Stimulated activated CD4-positive, alpha-beta T cell treated with anti-CD3 and anti-CD28 coated beads, TNF-alpha, amount 100 ng/mL, for 4 hours (primary cell): ENCODE results near the gene HPS6.
"Not testable (repeated sequence)": the region's sequence is repeated elsewhere in the genome, so short reads cannot be mapped to it uniquely, and the experiment has no call there.

Experiments used
- DNase-seq, 3 experiments: peaks; one replicate each; pipeline ENCODE4 v3.0.0-alpha.2; 2020; ENCODE audit warnings: low read depth in 3 of 3

The HPS6 gene

GRCh38 chr10:102064868-102065560, at the start of gene HPS6:
TSS of gene HPS6 (plus strand) at chr10:102065349. CDS start at chr10:102065475, 126 bp downstream.
- peak; percentile 78 to 81 (median 81) for DNase-seq

DNA sequence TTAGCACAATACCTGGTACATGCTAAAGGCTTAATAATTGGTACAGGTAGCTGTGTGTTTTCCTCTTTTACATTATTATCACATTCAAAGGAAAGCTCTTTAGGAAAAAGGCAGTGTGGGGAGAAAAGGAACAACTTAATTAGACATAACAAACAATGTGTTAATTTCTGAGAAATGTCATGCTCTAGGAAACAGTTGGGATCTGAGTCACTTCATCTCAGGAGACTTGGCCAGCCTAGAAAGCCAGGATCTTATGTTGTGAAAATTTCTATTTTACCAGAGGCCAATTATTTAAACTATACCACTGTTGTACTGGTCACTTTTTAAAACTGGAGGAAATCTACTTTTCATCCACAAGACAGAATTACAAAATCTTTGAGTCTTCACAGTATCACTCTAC, 48.7 kb upstream of the HPS6 start:
- DNase-seq: no peak

GRCh38 chr10:102017295-102017694, 47.9 kb upstream of the HPS6 start:
- DNase-seq: no peak

DNA sequence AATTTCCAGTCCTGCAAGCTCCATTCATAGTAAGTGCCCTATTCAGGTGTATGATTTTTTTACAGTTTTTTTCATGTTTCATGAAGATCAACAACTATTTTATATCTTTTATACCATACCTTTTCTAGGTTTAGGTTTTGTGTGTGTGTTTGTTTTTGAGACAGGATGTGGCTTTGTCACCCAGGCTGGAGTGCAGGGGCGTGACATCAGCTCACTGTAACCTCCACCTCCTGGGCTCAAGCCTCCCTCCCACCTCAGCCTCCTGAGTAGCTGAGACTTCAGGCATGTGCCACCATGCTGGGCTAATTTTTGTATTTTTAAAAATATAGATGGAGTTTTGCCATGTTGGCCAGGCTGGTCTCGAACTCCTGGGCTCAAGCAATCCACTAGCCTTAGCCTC, 44.2 kb upstream of the HPS6 start:
- no peak for DNase-seq

DNA sequence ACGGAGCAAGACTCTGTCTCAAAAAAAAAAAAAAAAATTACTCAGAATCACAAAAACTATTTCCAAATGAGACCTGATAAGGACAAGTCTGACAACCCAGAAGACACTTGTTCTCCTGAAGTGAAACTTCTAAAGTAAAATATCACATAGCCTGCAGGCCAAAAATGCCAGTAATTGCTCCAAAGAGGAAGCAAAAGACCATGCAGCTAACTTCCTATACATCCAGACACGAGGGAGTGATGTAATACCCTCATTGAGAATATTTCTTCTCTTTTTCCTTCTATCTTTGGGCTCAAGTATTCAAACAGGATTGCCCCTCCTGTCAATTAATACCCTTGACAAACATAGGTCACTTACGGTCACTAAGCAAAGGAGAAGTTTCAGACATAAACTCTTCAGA, 40.4 kb upstream of the HPS6 start:
- DNase-seq: no peak

GRCh38 chr10:102027261-102027660, 37.9 kb upstream of the HPS6 start:
- no peak for DNase-seq

- DNase-seq: no peak
Measured at GRCh38 chr10:102033787-102034186, 31.4 kb upstream of the HPS6 start.

DNA sequence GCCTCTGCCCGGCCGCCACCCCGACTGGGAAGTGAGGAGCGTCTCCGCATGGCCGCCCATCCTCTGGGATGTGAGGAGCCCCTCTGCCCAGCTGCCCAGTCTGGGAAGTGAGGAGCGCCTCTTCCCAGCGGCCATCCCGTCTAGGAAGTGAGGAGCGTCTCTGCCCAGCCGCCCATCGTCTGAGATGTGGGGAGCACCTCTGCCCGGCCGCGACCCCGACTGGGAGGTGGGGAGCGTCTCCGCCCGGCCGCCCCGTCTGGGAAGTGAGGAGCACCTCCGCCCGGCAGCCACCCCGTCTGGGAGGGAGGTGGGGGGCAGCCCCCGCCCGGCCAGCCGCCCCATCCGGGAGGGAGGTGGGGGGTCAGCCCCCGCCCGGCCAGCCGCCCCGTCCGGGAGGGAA, 29.3 kb upstream of the HPS6 start:
- not testable (repeated sequence) for DNase-seq

DNA sequence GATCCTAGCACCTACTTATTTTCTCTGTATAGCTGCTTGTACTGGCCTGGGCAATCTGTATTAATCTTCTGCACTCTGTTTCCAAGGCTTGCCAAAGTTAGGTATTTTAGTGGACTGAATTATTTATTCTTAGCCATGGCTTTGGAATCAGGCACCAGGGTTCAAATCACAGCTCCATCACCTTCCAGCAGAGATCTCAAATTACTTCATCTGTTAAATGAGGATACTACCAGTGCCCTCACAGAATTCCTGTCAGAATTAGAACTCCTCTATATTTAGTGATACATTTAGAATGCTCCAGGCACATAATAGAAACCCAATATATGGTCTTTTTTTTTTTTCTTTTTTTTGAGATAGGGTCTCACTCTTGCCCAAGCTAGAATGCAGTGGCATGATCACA, 26.7 kb upstream of the HPS6 start:
- DNase-seq: no peak

DNA sequence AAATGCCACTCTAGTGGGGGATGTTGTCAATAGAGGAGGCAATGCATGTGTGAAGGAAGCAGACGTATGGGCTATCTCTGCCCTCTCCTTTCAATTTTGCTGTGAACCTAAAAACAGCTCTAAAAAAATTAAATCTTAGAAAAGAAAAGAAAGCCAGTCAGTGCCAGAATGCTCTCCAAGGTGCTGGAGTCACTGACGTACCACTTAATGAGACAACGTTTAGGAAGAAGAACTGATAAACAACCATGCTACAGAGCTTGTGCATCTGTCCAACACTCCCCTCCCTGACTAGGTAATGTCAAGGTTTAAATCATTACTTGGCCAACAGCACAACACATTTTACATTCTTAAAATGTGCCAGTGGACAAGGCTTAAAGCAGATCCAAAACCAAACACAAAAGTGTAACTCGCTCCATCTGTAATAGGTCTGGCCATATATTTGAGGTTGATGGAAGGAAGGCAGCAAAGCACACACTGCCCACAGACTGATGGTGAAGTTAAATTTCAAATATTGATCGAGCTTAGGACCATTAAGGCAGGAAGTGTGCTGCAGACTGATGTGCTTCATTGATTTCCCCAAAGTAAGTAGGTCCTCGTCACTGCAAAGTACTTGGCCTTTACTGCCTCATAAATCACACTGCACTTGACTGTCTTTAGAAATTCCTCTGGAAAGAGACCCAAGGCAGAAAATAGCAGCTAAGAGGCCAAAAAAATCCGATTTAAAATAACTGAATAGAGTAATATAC, 24.7 kb upstream of the HPS6 start:
- DNase-seq: no peak

- DNase-seq: no peak
Measured at GRCh38 chr10:102045292-102045691, 19.9 kb upstream of the HPS6 start.

DNA sequence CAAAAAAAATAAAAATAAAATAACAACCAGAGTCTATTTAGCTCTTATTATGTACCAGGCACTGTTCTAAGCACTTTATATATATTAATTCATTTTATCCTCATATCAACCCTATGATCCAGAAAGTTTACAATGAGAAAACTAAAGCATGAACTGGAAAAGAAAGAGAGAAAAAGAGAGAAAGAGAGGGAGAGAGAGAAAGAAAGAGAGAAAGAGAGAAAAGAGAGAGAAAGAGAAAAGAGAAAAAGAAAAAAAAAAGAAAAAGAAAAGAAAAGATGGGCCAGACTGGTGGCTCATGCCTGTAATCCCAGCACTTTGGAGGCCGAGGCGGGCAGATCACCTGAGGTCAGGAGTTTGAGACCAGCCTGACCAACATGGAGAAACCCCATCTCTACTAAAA, 19.1 kb upstream of the HPS6 start:
- no peak for DNase-seq

- not testable (repeated sequence) for DNase-seq
Measured at GRCh38 chr10:102054881-102055646, 10.1 kb upstream of the HPS6 start.

GRCh38 chr10:102055647-102056419, 9.3 kb upstream of the HPS6 start, which contains the start of gene ARMH3:
TSS of gene ARMH3 (minus strand) at chr10:102056173. CDS start at chr10:102040114, 16,059 bp downstream.
- DNase-seq: peak; percentile 73 to 77 (median 77)

- no peak for DNase-seq
Measured at GRCh38 chr10:102059987-102060386, 5.2 kb upstream of the HPS6 start.

GRCh38 chr10:102064503-102064867, 664 bp upstream of the HPS6 start:
- no peak for DNase-seq

- no peak for DNase-seq
Measured at GRCh38 chr10:102065561-102066398, 631 bp downstream of the HPS6 start.

DNA sequence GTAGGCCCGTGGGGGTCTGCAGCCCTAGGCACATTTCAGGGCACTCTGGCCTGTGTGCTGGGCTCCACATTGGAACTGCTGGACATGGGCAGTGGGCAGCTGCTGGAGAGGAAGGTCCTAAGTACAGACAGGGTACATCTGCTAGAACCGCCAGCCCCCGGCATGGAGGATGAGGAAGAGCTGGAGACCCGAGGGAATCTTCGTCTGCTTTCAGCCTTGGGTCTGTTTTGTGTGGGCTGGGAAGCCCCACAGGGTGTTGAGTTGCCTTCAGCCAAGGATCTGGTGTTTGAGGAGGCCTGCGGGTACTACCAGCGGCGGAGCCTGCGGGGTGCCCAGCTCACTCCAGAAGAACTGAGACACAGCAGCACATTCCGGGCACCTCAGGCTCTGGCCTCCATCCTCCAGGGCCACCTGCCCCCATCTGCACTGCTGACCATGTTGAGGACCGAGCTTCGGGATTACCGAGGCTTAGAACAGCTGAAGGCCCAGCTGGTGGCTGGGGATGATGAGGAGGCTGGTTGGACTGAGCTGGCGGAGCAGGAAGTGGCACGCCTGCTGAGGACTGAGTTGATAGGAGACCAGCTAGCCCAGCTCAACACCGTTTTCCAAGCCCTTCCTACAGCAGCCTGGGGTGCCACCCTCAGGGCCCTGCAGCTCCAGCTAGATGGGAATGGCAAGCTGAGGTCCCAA, 1.4 kb downstream of the HPS6 start:
- DNase-seq: no peak

DNA sequence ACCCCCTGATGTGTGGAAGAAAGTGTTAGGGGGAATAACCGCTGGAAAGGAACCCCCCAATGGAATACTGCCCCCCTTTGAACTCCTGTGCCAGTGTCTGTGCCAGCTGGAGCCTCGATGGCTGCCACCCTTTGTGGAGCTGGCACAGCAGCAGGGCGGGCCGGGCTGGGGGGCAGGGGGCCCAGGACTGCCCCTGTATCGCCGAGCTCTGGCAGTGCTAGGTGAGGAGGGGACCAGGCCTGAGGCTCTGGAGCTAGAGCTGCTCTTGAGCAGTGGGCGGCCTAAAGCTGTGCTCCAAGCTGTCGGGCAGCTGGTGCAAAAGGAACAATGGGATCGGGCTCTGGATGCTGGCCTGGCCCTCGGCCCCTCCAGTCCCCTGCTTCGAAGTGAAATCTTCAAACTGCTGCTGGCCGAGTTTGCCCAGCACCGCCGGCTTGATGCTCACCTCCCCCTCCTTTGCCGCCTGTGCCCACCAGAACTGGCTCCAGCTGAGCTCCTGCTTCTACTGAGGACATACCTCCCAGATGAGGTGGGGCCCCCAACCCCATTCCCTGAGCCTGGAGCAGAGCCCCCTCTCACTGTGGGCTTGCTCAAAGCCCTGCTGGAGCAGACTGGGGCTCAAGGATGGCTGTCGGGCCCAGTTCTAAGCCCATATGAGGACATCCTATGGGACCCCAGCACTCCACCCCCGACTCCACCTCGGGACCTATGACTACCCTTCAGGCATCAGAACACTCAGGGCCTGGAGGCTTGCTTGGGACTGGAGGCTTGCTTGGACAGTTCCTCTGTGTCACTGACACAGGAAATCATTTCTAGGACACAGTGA, 2.2 kb downstream of the HPS6 start:
- DNase-seq: no peak
